HUDEP-2 (cell line): Measurements from ENCODE around the gene CUL1.

Experiments
- DNase-seq, 76 experiments: peaks; one replicate each; lab custom pipeline; 2025; ENCODE audit not compliant: unreplicated experiment in 76 of 76; lab: John Stamatoyannopoulos, UW

Gene CUL1

DNA sequence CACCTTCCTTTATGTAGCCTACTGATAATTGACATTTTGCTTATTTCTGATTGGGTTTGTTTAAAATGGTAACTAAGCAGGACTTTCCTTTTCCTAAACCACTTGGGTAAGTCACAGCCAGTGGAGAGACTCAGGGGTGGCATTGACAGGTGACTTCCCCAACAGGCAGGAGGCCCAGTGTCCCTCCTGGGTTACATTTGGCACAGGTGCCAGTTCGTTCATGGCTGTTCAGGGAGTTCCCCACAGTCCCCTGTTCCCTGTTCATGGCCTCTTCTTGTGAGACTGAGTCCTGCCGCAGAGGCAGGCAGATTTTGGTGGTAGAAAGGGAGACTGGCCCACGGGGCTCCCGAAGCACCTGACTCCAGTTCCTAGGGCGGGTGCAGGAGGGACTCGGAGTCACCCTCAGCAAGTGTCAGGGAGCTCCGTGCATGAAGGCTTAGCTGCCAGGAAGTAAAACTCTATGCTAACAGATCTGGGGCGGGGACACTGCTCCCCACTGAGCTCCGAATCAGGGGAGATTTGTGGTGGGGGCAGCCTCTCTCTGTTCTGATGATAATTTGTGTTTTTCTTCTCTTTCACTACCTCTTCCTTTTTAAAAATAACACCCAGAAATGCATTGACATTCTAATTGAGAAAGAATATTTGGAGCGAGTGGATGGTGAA is 101.3 kb downstream of the CUL1 start:
- DNase-seq, result no peak

- no peak for DNase-seq
Observed at GRCh38 chr7:148800677-148801076, 102.0 kb downstream of the CUL1 start.

DNA sequence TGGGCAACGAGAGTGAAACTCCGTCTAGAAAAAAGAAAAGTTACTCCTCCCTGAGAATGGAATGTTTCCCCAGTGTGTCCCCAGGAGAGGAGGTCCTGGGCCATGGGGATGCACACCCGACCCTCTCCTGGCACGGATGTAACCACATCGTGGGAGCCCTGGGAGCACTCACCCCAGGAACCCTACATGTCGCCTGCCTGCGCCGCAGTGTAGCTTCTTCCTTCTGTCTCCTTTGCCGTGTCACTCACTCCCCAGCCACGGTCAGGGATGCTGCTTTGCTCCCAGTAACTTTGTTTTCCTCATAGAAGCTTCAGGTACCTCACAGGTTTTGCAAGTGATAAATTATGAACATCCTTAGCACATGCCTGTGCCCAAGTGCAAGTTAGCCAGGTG is 103.4 kb downstream of the CUL1 start:
- no peak for DNase-seq

DNA sequence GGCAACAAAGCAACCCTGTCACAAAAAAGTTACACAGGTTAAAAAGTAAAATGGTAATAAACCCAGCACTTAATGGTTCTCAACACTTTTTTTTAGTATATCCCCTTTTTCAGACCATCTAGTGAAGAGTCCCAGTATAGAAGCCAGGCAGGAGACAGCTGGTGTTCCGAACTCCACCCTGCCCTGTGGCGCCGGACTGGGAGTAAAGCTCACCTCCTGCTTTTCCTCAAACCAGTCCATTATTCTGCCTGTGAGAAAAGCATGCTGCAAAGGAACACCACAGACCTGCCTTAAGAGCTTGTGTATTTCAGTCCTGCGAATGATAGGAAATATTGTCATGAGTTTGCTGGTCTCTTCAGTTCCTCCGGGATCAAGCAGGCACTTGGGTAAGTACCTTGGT is 104.4 kb downstream of the CUL1 start:
- no peak for DNase-seq

DNA sequence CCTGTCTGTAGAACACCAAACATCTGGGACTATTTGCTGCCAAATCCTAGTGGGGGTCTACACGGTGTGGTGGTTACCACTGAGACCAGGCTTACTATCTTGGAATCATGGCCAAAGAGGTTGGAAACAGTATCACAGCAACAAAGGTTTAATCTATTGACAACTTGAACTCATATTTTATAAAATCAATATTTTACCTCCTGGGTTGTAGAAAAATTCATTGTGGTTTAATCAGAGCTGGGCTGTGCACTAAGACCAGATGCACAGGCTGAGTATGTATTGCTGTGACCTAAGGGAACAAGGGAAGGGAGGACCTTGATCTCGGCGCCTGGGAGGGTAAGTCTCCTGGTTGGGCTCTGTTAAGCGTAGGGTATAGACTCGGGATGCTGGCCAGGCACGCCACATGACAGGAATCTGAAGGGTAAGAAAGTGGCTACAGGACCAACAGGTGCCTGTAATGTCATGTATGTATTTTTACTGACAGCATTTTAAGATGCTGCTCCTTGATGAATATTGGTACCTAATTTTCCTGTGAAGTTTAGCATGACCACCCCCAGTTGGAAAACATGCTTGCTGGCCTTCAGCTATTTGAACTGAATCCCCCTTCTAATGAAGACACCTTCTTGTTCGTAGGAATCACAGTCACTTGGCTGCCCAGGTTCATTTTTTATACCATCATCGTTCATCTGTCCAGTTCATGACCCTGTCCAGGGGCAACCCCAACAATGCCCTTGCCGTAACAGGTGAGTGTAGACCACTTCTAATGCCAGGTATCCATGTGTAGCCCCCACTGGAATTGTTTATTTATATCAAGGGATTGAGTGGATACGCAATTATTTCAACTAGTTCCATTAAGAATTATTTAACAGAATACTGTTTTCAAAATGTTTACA is 105.9 kb downstream of the CUL1 start:
- DNase-seq, result no peak

- no peak for DNase-seq
Observed at GRCh38 chr7:148806187-148806586, 107.5 kb downstream of the CUL1 start.

- DNase-seq, result peak in 1 of 76 experiments; percentile 3
Observed at GRCh38 chr7:148807436-148807835, 108.7 kb downstream of the CUL1 start.

- DNase-seq, result no peak
Observed at GRCh38 chr7:148809856-148810255, 111.2 kb downstream of the CUL1 start.

- no peak for DNase-seq
Observed at GRCh38 chr7:148811892-148812291, 113.2 kb downstream of the CUL1 start.

- no peak for DNase-seq
Observed at GRCh38 chr7:148813890-148814289, 115.2 kb downstream of the CUL1 start.

- DNase-seq, result no peak
Observed at GRCh38 chr7:148814922-148815559, 116.3 kb downstream of the CUL1 start.

GRCh38 chr7:148815612-148816011 is 116.9 kb downstream of the CUL1 start:
- no peak for DNase-seq

DNA sequence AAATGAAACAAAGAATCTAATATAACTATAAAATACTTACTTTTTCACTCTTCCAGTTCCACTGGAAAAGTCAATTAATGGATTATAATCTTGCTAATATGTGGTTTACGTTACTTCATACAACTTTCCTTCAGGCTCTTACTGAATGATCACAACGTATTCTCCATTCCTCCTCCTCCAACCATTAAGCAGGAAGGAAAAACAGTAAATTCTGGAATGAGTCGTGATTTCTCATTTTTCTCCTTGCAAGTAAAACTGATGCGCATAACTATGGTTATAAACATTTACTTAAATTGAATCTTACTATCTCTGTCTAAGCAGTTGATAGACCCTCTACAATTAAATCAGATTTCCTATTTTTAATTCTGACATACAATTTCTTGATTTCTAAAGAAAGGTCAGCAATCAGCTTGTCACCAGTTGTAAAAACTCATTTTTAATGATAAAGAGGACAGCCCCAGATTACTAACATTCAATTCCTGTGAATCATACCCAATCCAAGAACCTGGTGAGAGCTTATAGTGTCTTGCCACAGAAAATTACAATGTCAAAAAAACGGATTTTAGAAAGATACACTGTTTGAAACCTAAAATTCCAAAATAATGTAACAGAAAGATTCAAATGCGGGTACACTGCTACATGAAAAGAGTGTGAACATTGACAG is 121.1 kb downstream of the CUL1 start:
- no peak for DNase-seq

- no peak for DNase-seq
Observed at GRCh38 chr7:148821422-148821821, 122.7 kb downstream of the CUL1 start.

DNA sequence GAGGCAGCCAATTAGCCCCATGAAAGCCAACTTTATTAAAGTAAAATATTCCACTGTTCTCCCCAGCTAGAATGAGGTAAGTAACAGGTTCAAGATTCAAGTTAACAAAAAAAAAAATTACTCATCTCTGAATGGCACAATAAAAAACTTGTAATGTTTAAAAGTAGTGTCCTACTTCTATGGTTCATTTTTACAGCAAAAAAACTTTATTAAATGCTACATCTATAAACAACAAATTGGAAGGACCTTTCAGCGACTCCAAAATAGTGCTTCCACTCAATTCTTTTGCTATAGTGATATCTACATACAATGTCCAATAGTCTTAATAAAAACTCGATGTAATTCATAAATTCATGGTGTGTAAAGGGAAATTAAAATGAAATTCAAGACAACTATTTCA is 126.2 kb downstream of the CUL1 start:
- no peak for DNase-seq

- no peak for DNase-seq
Observed at GRCh38 chr7:148825338-148825737, 126.6 kb downstream of the CUL1 start.

DNA sequence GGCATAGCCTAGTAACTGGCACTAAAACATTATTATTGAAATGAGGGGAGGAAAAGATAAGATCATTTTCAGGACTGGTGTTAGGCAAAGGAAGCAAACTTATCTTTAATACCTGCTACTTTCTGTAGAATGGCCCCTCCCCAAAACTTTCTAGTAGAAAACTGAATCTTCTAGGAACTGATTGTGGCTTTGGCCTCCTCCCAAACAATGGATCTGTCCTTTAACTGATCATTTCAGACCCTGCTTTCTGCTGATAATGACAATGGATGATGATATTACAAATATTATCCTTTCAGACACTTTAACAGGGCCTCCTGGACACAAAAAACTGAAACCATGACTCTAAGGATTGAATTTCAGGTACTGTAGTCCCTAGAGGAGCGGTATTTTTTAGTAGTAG is 130.3 kb downstream of the CUL1 start:
- peak in 58 of 76 experiments; percentile 8 to 85 (median 50) for DNase-seq

DNA sequence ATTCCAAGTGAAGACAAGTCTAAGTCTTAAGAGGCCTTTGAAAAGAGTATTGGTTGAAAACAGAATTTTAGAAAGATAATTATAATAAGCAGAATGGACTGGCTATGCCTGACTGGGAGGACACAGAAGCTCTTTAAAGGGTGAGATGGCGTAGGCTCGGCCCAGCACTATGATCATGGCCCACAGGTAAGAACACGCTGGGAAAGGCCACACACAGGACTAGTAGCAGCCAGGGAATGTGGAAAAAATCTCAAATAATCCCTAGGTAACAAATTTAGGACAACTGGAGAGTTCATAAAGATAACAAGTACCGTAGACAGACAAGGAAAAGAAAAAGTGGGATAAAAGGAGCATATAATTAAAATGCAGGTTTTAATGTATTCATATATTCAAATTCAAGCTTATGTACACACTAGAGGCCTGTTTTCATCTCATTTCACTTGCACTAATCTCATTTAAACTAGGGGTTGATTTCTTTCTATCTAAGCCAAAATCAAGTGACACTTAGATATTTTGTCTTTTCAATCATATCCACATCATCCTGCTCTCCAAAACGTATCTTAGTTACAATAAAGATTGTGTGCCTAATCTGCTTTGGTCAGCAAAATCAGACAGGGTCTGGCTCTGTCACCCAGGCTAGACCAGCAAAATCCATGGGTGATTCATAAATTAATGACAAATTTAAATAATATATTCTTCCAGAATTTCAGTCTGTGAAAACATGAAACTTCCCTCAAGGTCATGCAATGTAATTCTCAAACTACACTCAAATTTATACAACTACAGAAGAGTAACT is 132.4 kb downstream of the CUL1 start:
- no peak for DNase-seq

DNA sequence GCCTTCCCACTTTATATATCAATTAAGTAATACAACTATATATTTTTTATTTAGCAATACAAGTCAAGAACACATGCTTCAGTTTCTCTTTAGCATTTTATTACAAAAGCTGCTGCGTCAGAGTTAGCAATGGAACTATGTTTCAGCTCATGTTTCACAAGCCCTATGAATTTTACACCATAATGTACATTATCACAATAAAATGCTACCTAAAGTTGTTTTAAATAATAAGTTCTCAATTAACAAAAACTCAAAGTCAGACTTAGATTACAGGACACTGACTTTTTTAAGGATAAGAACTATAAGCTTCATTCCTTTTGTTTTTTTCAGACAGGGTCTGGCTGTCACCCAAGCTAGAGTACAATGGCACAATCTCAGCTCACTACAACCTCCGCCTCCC is 133.1 kb downstream of the CUL1 start:
- no peak for DNase-seq

DNA sequence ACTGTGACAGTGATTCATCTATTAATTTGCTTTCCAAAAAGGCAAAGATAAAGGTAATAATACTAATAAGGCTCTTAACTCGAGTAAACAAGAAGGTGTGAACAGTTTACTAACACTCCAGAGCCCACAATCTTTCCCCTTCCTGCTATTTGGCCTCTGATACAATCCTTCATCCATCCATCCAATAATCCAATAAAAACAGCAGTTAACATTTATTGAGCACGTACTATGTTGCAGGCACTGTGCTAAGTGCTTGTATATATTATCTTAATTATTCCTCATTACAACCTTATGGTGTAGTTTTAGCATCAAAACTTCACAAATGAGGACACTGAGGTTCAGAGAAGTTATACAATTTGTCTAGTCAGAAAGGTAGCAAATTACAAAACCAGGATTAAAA is 135.9 kb downstream of the CUL1 start:
- DNase-seq, result no peak
